ENCODE measurements around the gene FRMPD4. TPM values are rescaled to one million over a fixed set of nuclear protein-coding genes. Genes with fewer than 3 reads are reported as not detected.

Gene FRMPD4
- total and polyA plus RNA-seq, 2 donors from 2014 or later, result not detected

- Histone ChIP-seq H3K4me1 (ENCODE audit: control insufficient read depth in 2 of 3, insufficient read depth in 2 of 3, low read depth in 1 of 3, low read length in 3 of 3) (no peaks in the 10 kb centered on the region), H3K4me3 (ENCODE audit: low read length in 3 of 3) (no peak overlapping the region), H3K9ac (ENCODE audit: low read length in 3 of 3) (no peak overlapping the region), H3K36me3 (ENCODE audit: control insufficient read depth in 2 of 3, insufficient read depth in 3 of 3, low read length in 3 of 3) (no peaks in the 10 kb centered on the region), H3K27ac (ENCODE audit: low read depth in 2 of 2, low read length in 2 of 2) (no peak overlapping the region), H3K27me3 (ENCODE audit: control insufficient read depth, insufficient read depth, low read length) (no peaks in the 10 kb centered on the region), H3K9me3 (ENCODE audit: control insufficient read depth in 2 of 3, insufficient read depth in 1 of 3, low read length in 3 of 3) (no peaks in the 10 kb centered on the region)
- no peak for FAIRE-seq
- TF ChIP-seq, protein P1, sequence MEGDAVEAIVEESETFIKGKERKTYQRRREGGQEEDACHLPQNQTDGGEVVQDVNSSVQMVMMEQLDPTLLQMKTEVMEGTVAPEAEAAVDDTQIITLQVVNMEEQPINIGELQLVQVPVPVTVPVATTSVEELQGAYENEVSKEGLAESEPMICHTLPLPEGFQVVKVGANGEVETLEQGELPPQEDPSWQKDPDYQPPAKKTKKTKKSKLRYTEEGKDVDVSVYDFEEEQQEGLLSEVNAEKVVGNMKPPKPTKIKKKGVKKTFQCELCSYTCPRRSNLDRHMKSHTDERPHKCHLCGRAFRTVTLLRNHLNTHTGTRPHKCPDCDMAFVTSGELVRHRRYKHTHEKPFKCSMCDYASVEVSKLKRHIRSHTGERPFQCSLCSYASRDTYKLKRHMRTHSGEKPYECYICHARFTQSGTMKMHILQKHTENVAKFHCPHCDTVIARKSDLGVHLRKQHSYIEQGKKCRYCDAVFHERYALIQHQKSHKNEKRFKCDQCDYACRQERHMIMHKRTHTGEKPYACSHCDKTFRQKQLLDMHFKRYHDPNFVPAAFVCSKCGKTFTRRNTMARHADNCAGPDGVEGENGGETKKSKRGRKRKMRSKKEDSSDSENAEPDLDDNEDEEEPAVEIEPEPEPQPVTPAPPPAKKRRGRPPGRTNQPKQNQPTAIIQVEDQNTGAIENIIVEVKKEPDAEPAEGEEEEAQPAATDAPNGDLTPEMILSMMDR (IDR thresholded peaks at IDR 0.05; ENCODE audit: borderline replicate concordance, extremely low read depth, insufficient read depth), result no peak
- DNase-seq, result no peak
- intact Hi-C loops (cut with DNase I), result no loop called here
These were observed 222.8 kb downstream of the FRMPD4 start for GRCh38 chrX:12360986-12361598.

- no peak for FAIRE-seq
- intact Hi-C loops (cut with DNase I), result no loop called here
- H3K27me3 ChIP-seq (ENCODE audit: control insufficient read depth, insufficient read depth, low read length), result no peaks in the 10 kb centered on the region
- H3K4me3 ChIP-seq (ENCODE audit: low read length in 3 of 3), result no peak overlapping the region
- no peak for DNase-seq
- H3K27ac ChIP-seq (ENCODE audit: low read depth in 2 of 2, low read length in 2 of 2), result no peak overlapping the region
- TF ChIP-seq, protein P1 (IDR thresholded peaks at IDR 0.05; ENCODE audit: borderline replicate concordance, extremely low read depth, insufficient read depth), result no peak
- no peak overlapping the region for H3K9ac ChIP-seq (ENCODE audit: low read length in 3 of 3)
- H3K9me3 ChIP-seq (ENCODE audit: control insufficient read depth in 2 of 3, insufficient read depth in 1 of 3, low read length in 3 of 3), result no peaks in the 10 kb centered on the region
- H3K4me1 ChIP-seq (ENCODE audit: control insufficient read depth in 2 of 3, insufficient read depth in 2 of 3, low read depth in 1 of 3, low read length in 3 of 3), result no peaks in the 10 kb centered on the region
- H3K36me3 ChIP-seq (ENCODE audit: control insufficient read depth in 2 of 3, insufficient read depth in 3 of 3, low read length in 3 of 3), result no peaks in the 10 kb centered on the region
These were observed 224.9 kb downstream of the FRMPD4 start for GRCh38 chrX:12363216-12363615.

GRCh38 chrX:12366440-12366839, 228.2 kb downstream of the FRMPD4 start:
- FAIRE-seq, result no peak
- H3K9ac ChIP-seq (ENCODE audit: low read length in 3 of 3), result no peak overlapping the region
- intact Hi-C loops (cut with DNase I), result no loop called here

More at GRCh38 chrX:12366440-12366839, 228.2 kb downstream of the FRMPD4 start:
- H3K27ac ChIP-seq (ENCODE audit: low read depth in 2 of 2, low read length in 2 of 2), result no peak overlapping the region
- no peaks in the 10 kb centered on the region for H3K4me1 ChIP-seq (ENCODE audit: control insufficient read depth in 2 of 3, insufficient read depth in 2 of 3, low read depth in 1 of 3, low read length in 3 of 3)
- no peaks in the 10 kb centered on the region for H3K36me3 ChIP-seq (ENCODE audit: control insufficient read depth in 2 of 3, insufficient read depth in 3 of 3, low read length in 3 of 3)
- H3K9me3 ChIP-seq (ENCODE audit: control insufficient read depth in 2 of 3, insufficient read depth in 1 of 3, low read length in 3 of 3), result no peaks in the 10 kb centered on the region
- no peak overlapping the region for H3K4me3 ChIP-seq (ENCODE audit: low read length in 3 of 3)
- TF ChIP-seq, protein P1 (IDR thresholded peaks at IDR 0.05; ENCODE audit: borderline replicate concordance, extremely low read depth, insufficient read depth), result no peak
- H3K27me3 ChIP-seq (ENCODE audit: control insufficient read depth, insufficient read depth, low read length), result no peaks in the 10 kb centered on the region
- DNase-seq, result no peak
